Activated T-helper 9 cell treated with anti-CD3 and anti-CD28 coated beads, Interleukin-2, amount 50 U/mL, for 16 hours (primary cell): ENCODE measurements around the gene KRTAP9-3.
"Not testable (repeated sequence)": the region's sequence is repeated elsewhere in the genome, so short reads cannot be mapped to it uniquely, and the experiment has no call there.

Experiments
- DNase-seq: peaks from one replicate; pipeline ENCODE4 v3.0.0-alpha.2; 2020; ENCODE audit warnings: low read depth

KRTAP9-3 gene

GRCh38 chr17:41251261-41251660 is 19.0 kb downstream of the KRTAP9-3 start:
- no peak for DNase-seq

GRCh38 chr17:41254861-41255260 is 22.6 kb downstream of the KRTAP9-3 start:
- DNase-seq: no peak

GRCh38 chr17:41255381-41256290 is 23.4 kb downstream of the KRTAP9-3 start, which contains the start of gene KRTAP9-9:
KRTAP9-9 (plus strand) TSS chr17:41255384.
- DNase-seq: not testable (repeated sequence)

GRCh38 chr17:41256291-41256685 is 24.0 kb downstream of the KRTAP9-3 start:
- no peak for DNase-seq

- no peak for DNase-seq
Measured at GRCh38 chr17:41258406-41258805, 26.2 kb downstream of the KRTAP9-3 start.

GRCh38 chr17:41263212-41263611 is 31.0 kb downstream of the KRTAP9-3 start:
- DNase-seq: no peak

- no peak for DNase-seq
Measured at GRCh38 chr17:41264599-41264998, 32.4 kb downstream of the KRTAP9-3 start.

GRCh38 chr17:41265078-41265477 is 32.8 kb downstream of the KRTAP9-3 start, which contains the start of gene KRTAP9-6:
KRTAP9-6 (plus strand) TSS chr17:41265378; CDS start chr17:41265378, 0 bp downstream.
- no peak for DNase-seq

GRCh38 chr17:41267711-41268110 is 35.5 kb downstream of the KRTAP9-3 start:
- no peak for DNase-seq

- DNase-seq: not testable (repeated sequence)
Measured at GRCh38 chr17:41271323-41271722, 39.1 kb downstream of the KRTAP9-3 start.

GRCh38 chr17:41271858-41272257 is 39.6 kb downstream of the KRTAP9-3 start:
- DNase-seq: no peak

GRCh38 chr17:41275648-41276190 is 43.5 kb downstream of the KRTAP9-3 start, which contains the start of gene KRTAP9-7:
KRTAP9-7 (plus strand) TSS chr17:41275698; CDS start chr17:41275698, 0 bp downstream.
- DNase-seq: not testable (repeated sequence)

- DNase-seq: no peak
Measured at GRCh38 chr17:41278176-41278955, 46.1 kb downstream of the KRTAP9-3 start.
